A549 (cell line): ENCODE data around the gene NAT16. TPM values are rescaled to one million over a fixed set of nuclear protein-coding genes. Genes with fewer than 3 reads are reported as not detected.

Experiments
- ATAC-seq, 2 experiments: fragments of 200-7000 bp in 1 of 2; fragments of >200 bp in 1 of 2; cut with Nextera tagmentation in 1 of 2; cut with Tn5 transposase in 1 of 2; 3 replicates each; pipeline versions ENCODE4 v1.8.0 to v1.9.1; 2018 to 2020; ENCODE audit warnings: mild to moderate bottlenecking in 1 of 2, moderate library complexity in 1 of 2
- CTCF ChIA-PET: fragments of 300-600 bp; sonication (Branson Sonifier 250); formaldehyde crosslinking; extraction: SDS; loops from one replicate; lab custom pipeline; 2021; ENCODE audit warnings: antibody characterized with exemption, inconsistent platforms; lab: Yijun Ruan, JAX
- POLR2A ChIA-PET: fragments of 350-600 bp; formaldehyde crosslinking; extraction: SDS; loops from one replicate; lab custom pipeline; 2021; ENCODE audit warnings: antibody characterized with exemption, inconsistent platforms; lab: Yijun Ruan, JAX
- DNase-seq, 2 experiments: peaks; one replicate each; pipeline versions ENCODE4 v3.0.0 to v3.0.0-alpha.2; 2011 to 2016; ENCODE audit warnings: low read depth in 1 of 2, low spot score in 1 of 2
- FAIRE-seq: peaks from 2 replicates; lab custom pipeline; 2011; peaks lifted over from hg19 to GRCh38; lab: Jason Lieb, UNC
- H3K27ac ChIP-seq, 2 experiments: fragments of >200 bp; sonication (Bioruptor Twin); formaldehyde crosslinking; 3 replicates each; pipeline ENCODE4 v1.5.1; 2016 to 2017
- H3K4me1 ChIP-seq: fragments of >200 bp; sonication (Bioruptor Twin); formaldehyde crosslinking; 3 replicates; pipeline ENCODE4 v1.6.1; 2016
- H3K4me2 ChIP-seq: fragments of >200 bp; sonication (Bioruptor Twin); formaldehyde crosslinking; 3 replicates; pipeline ENCODE4 v1.6.1; 2016
- H3K4me3 ChIP-seq: fragments of >200 bp; sonication (Bioruptor Twin); formaldehyde crosslinking; 3 replicates; pipeline ENCODE4 v1.5.1; 2016
- H3K9me3 ChIP-seq: fragments of >200 bp; sonication (Bioruptor Twin); formaldehyde crosslinking; 3 replicates; pipeline ENCODE4 v1.6.1; 2016
- ATOH8 ChIP-seq: fragments of 250-450 bp; sonication (Bioruptor Pico); IDR thresholded peaks from 2 replicates; pipeline ENCODE4 v1.5.0; 2020; ENCODE audit warnings: low read depth, mild to moderate bottlenecking, moderate library complexity
- E2F6 ChIP-seq: IDR thresholded peaks from 2 replicates; pipeline ENCODE4 v1.6.1; 2012; ENCODE audit warnings: low read depth, borderline replicate concordance
- EHF ChIP-seq: fragments of 250-450 bp; sonication (Bioruptor Pico); IDR thresholded peaks from 2 replicates; pipeline ENCODE4 v1.5.0; 2020; ENCODE audit warnings: mild to moderate bottlenecking
- EHMT2 ChIP-seq: fragments of 200-600 bp; sonication (generic); IDR thresholded peaks from 2 replicates; pipeline ENCODE4 v1.6.1; 2016; ENCODE audit warnings: antibody characterized with exemption, low read depth, mild to moderate bottlenecking, moderate library complexity
- FOXS1 ChIP-seq: fragments of 250-450 bp; sonication (Bioruptor Pico); IDR thresholded peaks from 2 replicates; pipeline ENCODE4 v1.5.0; 2020; ENCODE audit warnings: mild to moderate bottlenecking, moderate library complexity
- HDAC2 ChIP-seq: fragments of 200-600 bp; sonication (generic); IDR thresholded peaks from 2 replicates; pipeline ENCODE4 v1.6.1; 2016
- HOXA7 ChIP-seq: fragments of 250-450 bp; sonication (Bioruptor Pico); IDR thresholded peaks from 2 replicates; pipeline ENCODE4 v1.5.0; 2020; ENCODE audit warnings: mild to moderate bottlenecking, moderate library complexity
- HOXB13 ChIP-seq: fragments of 250-450 bp; sonication (Bioruptor Pico); IDR thresholded peaks from 2 replicates; pipeline ENCODE4 v1.5.0; 2020; ENCODE audit warnings: low read depth, mild to moderate bottlenecking, moderate library complexity
- HOXB5 ChIP-seq: fragments of 250-450 bp; sonication (Bioruptor Pico); IDR thresholded peaks from 2 replicates; pipeline ENCODE4 v1.5.0; 2020; ENCODE audit warnings: mild to moderate bottlenecking, moderate library complexity
- JUN ChIP-seq, 2 experiments: fragments of >200 bp; sonication (Bioruptor Twin); formaldehyde crosslinking; IDR thresholded peaks; 2 replicates in 1 of 2; 3 replicates in 1 of 2; pipeline ENCODE4 v1.6.1; 2016 to 2017
- MAFK ChIP-seq: fragments of 450-650 bp; IDR thresholded peaks from 2 replicates; pipeline ENCODE4 v1.6.1; 2014; ENCODE audit not compliant: partially characterized antibody
- POLR2A ChIP-seq: IDR thresholded peaks from 2 replicates; pipeline ENCODE4 v1.6.1; 2012; ENCODE audit warnings: mild to moderate bottlenecking, low read length
- RARB ChIP-seq: fragments of 250-450 bp; sonication (Bioruptor Pico); IDR thresholded peaks from 2 replicates; pipeline ENCODE4 v1.8.0; 2021; ENCODE audit warnings: mild to moderate bottlenecking, moderate library complexity
- RFX5 ChIP-seq: fragments of 450-650 bp; IDR thresholded peaks from 2 replicates; pipeline ENCODE4 v1.7.1; 2014; ENCODE audit warnings: antibody characterized with exemption, mild to moderate bottlenecking, moderate library complexity
- RNF2 ChIP-seq: fragments of 200-600 bp; sonication (generic); IDR thresholded peaks from 2 replicates; pipeline ENCODE4 v1.6.1; 2016; ENCODE audit warnings: low read depth, mild to moderate bottlenecking, antibody characterized with exemption, moderate library complexity, borderline replicate concordance
- SMC3 ChIP-seq: fragments of >200 bp; sonication (Bioruptor Twin); formaldehyde crosslinking; IDR thresholded peaks from 3 replicates; pipeline ENCODE4 v1.6.1; 2018; ENCODE audit warnings: inconsistent platforms
- TP53 ChIP-seq: fragments of 250-450 bp; sonication (Bioruptor Pico); IDR thresholded peaks from 2 replicates; pipeline ENCODE4 v1.5.0; 2021; ENCODE audit warnings: mild to moderate bottlenecking, moderate library complexity
- USF2 ChIP-seq: fragments of 450-650 bp; IDR thresholded peaks from 2 replicates; pipeline ENCODE4 v1.6.1; 2014; ENCODE audit warnings: antibody characterized with exemption
- ZFP36 ChIP-seq: fragments of 450-650 bp; IDR thresholded peaks from 2 replicates; pipeline ENCODE4 v1.6.1; 2014; ENCODE audit warnings: borderline replicate concordance; ENCODE audit not compliant: partially characterized antibody
- WGBS: methylation state at CpG from one replicate; pipeline ENCODE4 v1.1.6; 2017; ENCODE audit errors: missing lambda C conversion rate; 5-methylcytosine and 5-hydroxymethylcytosine counted together
- polyA plus RNA-seq, 4 experiments: library from polyadenylated mRNA; depleted of rRNA in 3 of 4; stranded (reverse); fragments of >200 nt; fragmentation: RNase III in 1 of 4; extraction: RNeasy Plus Mini Kit Qiagen cat#74134 plus additional on column Dnase treatment in 1 of 4; gene quantifications; 2 replicates in 3 of 4; 3 replicates in 1 of 4; pipeline ENCODE4 v1.2.3, GENCODE V29; 2011 to 2017
- TF ChIP-seq, protein P1 (sequence below): fragments of 150-350 bp; IDR thresholded peaks from 2 replicates; pipeline ENCODE4 v1.6.1; 2014; ENCODE audit warnings: low read depth, mild to moderate bottlenecking, low read length

Gene NAT16
- polyA plus RNA-seq, 2 of the 4 experiments (the other 2 are of a cell fraction), result 0.05 to 0.12 TPM

GRCh38 chr7:101202603-101202918 lies 22.5 kb upstream of the NAT16 start:
- ChIA-PET CTCF (interaction anchor here (1.0 to 10.4 kb wide), 6 partner anchors 9 to 60 kb away, joined by 3 to 93 read pairs (median 4); no protein-coding TSS in a partner anchor), POLR2A (no interaction called here)
- TF ChIP-seq TP53, result no peak
- TF ChIP-seq ZFP36, result no peak
- TF ChIP-seq RARB (CRISPR knock-in tag), result no peak
- ATAC-seq (no peak), DNase-seq (no peak), FAIRE-seq (no peak)
- Histone ChIP-seq H3K4me1 (peaks cover 10% of the 10 kb centered on the region), H3K4me3 (no peak overlapping the region), H3K4me2 (no peak overlapping the region), H3K9me3 (no peaks in the 10 kb centered on the region), H3K27ac (no peak overlapping the region)
- WGBS, result 84% methylated on average over 5 of the region's 5 CpGs

DNA sequence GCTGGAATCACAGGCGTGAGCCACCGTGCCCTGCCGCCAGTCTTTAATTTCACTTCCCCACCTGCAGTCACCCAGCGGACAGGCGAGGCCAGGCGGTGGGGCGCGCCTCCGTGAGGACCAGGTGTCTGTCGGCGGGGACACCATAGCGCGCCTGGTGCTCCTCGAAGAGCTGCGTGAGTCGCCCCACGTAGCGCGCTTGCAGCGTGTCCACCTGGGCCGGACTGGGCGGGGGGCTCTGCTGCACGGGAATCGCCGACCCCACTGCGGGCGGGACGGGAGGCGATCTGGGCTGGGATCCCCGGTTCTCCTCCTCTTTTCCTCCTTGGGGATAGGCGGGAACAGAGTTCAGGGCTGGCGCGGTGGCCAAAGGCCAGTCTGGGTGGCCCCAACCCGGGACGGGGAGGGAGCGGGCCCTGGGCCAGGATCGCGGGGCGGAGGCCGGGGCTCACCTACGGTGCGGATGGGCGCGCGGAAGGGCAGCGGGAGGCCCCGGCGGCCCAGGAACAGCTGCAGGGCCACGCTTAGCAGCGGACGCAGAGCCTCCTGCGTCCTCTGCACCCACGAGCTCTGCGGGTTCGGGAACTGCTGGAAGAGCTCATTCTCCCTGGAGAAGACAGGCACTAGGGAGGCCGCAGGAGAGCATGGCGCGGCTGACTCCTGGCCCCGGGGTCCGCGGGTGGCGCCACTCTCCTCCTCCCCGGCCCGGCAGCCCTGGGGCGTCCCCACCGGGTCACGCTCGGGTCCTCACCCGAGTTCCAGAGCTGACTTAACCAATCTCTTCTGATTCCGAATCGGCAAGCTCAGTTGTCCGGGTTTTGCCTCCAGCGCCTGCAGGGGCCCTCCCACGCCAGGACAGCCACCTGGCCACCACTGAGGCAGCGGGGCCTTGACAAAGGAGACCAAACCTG lies 21.9 kb upstream of the NAT16 start:
- TF ChIP-seq EHF (no peak), RFX5 (no peak), USF2 (no peak), HDAC2 (no peak), RNF2 (no peak), HOXB13 (CRISPR knock-in tag) (no peak), E2F6 (no peak), HOXB5 (CRISPR knock-in tag) (no peak), FOXS1 (no peak), HOXA7 (CRISPR knock-in tag) (no peak), ATOH8 (CRISPR knock-in tag) (no peak), POLR2A (no peak), ZFP36 (no peak), EHMT2 (no peak), MAFK (no peak), JUN (IDR thresholded peaks at IDR 0.05) (no peak), SMC3 (no peak)
- TF ChIP-seq, protein P1, sequence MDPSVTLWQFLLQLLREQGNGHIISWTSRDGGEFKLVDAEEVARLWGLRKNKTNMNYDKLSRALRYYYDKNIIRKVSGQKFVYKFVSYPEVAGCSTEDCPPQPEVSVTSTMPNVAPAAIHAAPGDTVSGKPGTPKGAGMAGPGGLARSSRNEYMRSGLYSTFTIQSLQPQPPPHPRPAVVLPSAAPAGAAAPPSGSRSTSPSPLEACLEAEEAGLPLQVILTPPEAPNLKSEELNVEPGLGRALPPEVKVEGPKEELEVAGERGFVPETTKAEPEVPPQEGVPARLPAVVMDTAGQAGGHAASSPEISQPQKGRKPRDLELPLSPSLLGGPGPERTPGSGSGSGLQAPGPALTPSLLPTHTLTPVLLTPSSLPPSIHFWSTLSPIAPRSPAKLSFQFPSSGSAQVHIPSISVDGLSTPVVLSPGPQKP, result no peak
- H3K9me3 ChIP-seq, result no peaks in the 10 kb centered on the region
- H3K4me1 ChIP-seq, result peaks cover 10% of the 10 kb centered on the region
- WGBS, result 84% methylated on average over 62 of the region's 75 CpGs
- H3K4me2 ChIP-seq, result no peak overlapping the region
- no peak overlapping the region for H3K4me3 ChIP-seq
- no peak overlapping the region for H3K27ac ChIP-seq
- ChIA-PET CTCF (interaction anchor here (0.6 to 10.4 kb wide), 7 partner anchors 8 to 59 kb away, joined by 3 to 93 read pairs (median 4); no protein-coding TSS in a partner anchor), POLR2A (no interaction called here)
- FAIRE-seq (no peak), ATAC-seq (no peak), DNase-seq (no peak)
